Measurements from ENCODE around the gene OSMR. TPM values are rescaled to one million over a fixed set of nuclear protein-coding genes. Genes with fewer than 3 reads are reported as not detected.
A peak's percentile ranks its signal among the peaks of the same experiment; 100 is the strongest.
"Not testable (repeated sequence)": the region's sequence is repeated elsewhere in the genome, so short reads cannot be mapped to it uniquely, and the experiment has no call there.

The OSMR gene
- total RNA-seq, 1 donor from 2014 or later: 0.19 TPM

- TF ChIP-seq CTCF (IDR thresholded peaks at IDR 0.05; ENCODE audit: unreplicated experiment): no peak
- H3K27me3 Mint-ChIP-seq: peaks cover 54% of the 10 kb centered on the region
- H3K4me1 Mint-ChIP-seq (ENCODE audit: low read depth): peaks cover 1% of the 10 kb centered on the region
- DNase-seq (ENCODE audit: low spot score, unreplicated experiment): no peak
- H3K36me3 Mint-ChIP-seq (ENCODE audit: insufficient read depth): no peaks in the 10 kb centered on the region
- no peak overlapping the region for H3K4me3 Mint-ChIP-seq (ENCODE audit: low read depth)
- H3K9me3 Mint-ChIP-seq (ENCODE audit: low read depth): peaks cover 3% of the 10 kb centered on the region
- no peak overlapping the region for H3K27ac Mint-ChIP-seq
Observed at GRCh38 chr5:38843665-38844064, 2.1 kb upstream of the OSMR start.

GRCh38 chr5:38846379-38847011, 683 bp downstream of the OSMR start:
- no peak for TF ChIP-seq CTCF (IDR thresholded peaks at IDR 0.05; ENCODE audit: unreplicated experiment)
- H3K4me1 Mint-ChIP-seq (ENCODE audit: low read depth): peaks cover 1% of the 10 kb centered on the region
- peak overlapping the region; percentile 80 for H3K4me3 Mint-ChIP-seq (ENCODE audit: low read depth)
- peaks cover 3% of the 10 kb centered on the region for H3K9me3 Mint-ChIP-seq (ENCODE audit: low read depth)
- H3K27ac Mint-ChIP-seq: no peak overlapping the region
- no peaks in the 10 kb centered on the region for H3K36me3 Mint-ChIP-seq (ENCODE audit: insufficient read depth)
- no peak for DNase-seq (ENCODE audit: low spot score, unreplicated experiment)
- H3K27me3 Mint-ChIP-seq: peaks cover 58% of the 10 kb centered on the region

- Mint-ChIP-seq H3K27me3 (peaks cover 53% of the 10 kb centered on the region), H3K4me3 (ENCODE audit: low read depth) (no peak overlapping the region), H3K4me1 (ENCODE audit: low read depth) (peaks cover 1% of the 10 kb centered on the region), H3K36me3 (ENCODE audit: insufficient read depth) (no peaks in the 10 kb centered on the region), H3K9me3 (ENCODE audit: low read depth) (peaks cover 10% of the 10 kb centered on the region), H3K27ac (no peak overlapping the region)
- DNase-seq (ENCODE audit: low spot score, unreplicated experiment): no peak
- TF ChIP-seq CTCF (IDR thresholded peaks at IDR 0.05; ENCODE audit: unreplicated experiment): no peak
Observed at GRCh38 chr5:38847559-38848347, 1.9 kb downstream of the OSMR start.

- DNase-seq (ENCODE audit: low spot score, unreplicated experiment): no peak
- peaks cover 1% of the 10 kb centered on the region for H3K4me1 Mint-ChIP-seq (ENCODE audit: low read depth)
- peaks cover 8% of the 10 kb centered on the region for H3K9me3 Mint-ChIP-seq (ENCODE audit: low read depth)
- TF ChIP-seq CTCF (IDR thresholded peaks at IDR 0.05; ENCODE audit: unreplicated experiment): no peak
- no peak overlapping the region for H3K27ac Mint-ChIP-seq
- peaks cover 50% of the 10 kb centered on the region for H3K27me3 Mint-ChIP-seq
- no peaks in the 10 kb centered on the region for H3K36me3 Mint-ChIP-seq (ENCODE audit: insufficient read depth)
- no peak overlapping the region for H3K4me3 Mint-ChIP-seq (ENCODE audit: low read depth)
Observed at GRCh38 chr5:38848637-38849036, 2.8 kb downstream of the OSMR start.

- not testable (repeated sequence) for H3K9me3 Mint-ChIP-seq (ENCODE audit: low read depth); DNase-seq (ENCODE audit: low spot score, unreplicated experiment); H3K4me3 Mint-ChIP-seq (ENCODE audit: low read depth); H3K4me1 Mint-ChIP-seq (ENCODE audit: low read depth); H3K36me3 Mint-ChIP-seq (ENCODE audit: insufficient read depth); H3K27ac Mint-ChIP-seq
- peaks cover 28% of the 10 kb centered on the region for H3K27me3 Mint-ChIP-seq
Observed at GRCh38 chr5:38851640-38852039, 5.8 kb downstream of the OSMR start.

Measured in progenitor cell of endocrine pancreas (in vitro differentiated cells).